Neural cell (in vitro differentiated cells): ENCODE measurements around the gene C1R. TPM values are rescaled to one million over a fixed set of nuclear protein-coding genes. Genes with fewer than 3 reads are reported as not detected.

ENCODE experiments used
- H2AFZ ChIP-seq: fragments of 200-600, 300-800 bp; sonication (generic), shearing (Covaris generic); 2 replicates; pipeline ENCODE4 v1.6.0; 2014; ENCODE audit warnings: low read depth, mild to moderate bottlenecking, antibody characterized with exemption, low read length, moderate library complexity
- H3F3A ChIP-seq: fragments of 200-600 bp; shearing (Covaris generic); 2 replicates; pipeline ENCODE4 v1.6.1; 2016; ENCODE audit warnings: mild to moderate bottlenecking, moderate library complexity, mixed read lengths, antibody characterized with exemption, low read length; ENCODE audit not compliant: insufficient read depth, poor library complexity, severe bottlenecking
- H3K27ac ChIP-seq: fragments of 200-600, 300-800 bp; sonication (generic), shearing (Covaris generic); 2 replicates; pipeline ENCODE4 v1.5.1; 2014; ENCODE audit warnings: mild to moderate bottlenecking, low read length, moderate library complexity
- H3K27me3 ChIP-seq: fragments of 300-800, 200-600 bp; sonication (generic), shearing (Covaris generic); 2 replicates; pipeline ENCODE4 v1.6.0; 2014; ENCODE audit warnings: mild to moderate bottlenecking, low read depth, low read length, moderate library complexity; ENCODE audit not compliant: insufficient read depth
- H3K36me3 ChIP-seq: fragments of 300-800, 200-600 bp; sonication (generic), shearing (Covaris generic); 2 replicates; pipeline ENCODE4 v1.5.1; 2014; ENCODE audit warnings: mild to moderate bottlenecking, antibody characterized with exemption, low read length, moderate library complexity; ENCODE audit not compliant: insufficient read depth
- H3K4me2 ChIP-seq: fragments of 300-800, 200-600 bp; sonication (generic), shearing (Covaris generic); 2 replicates; pipeline ENCODE4 v1.6.0; 2014; ENCODE audit warnings: mild to moderate bottlenecking, low read length
- H3K4me3 ChIP-seq: fragments of 300-800, 200-600 bp; sonication (generic), shearing (Covaris generic); 2 replicates; pipeline ENCODE4 v1.5.1; 2014; ENCODE audit warnings: mild to moderate bottlenecking, low read length, moderate library complexity
- H3K79me2 ChIP-seq: fragments of 200-600 bp; shearing (Covaris generic); replicated peaks from 2 replicates; pipeline ENCODE4 v1.6.0; 2014; ENCODE audit warnings: mild to moderate bottlenecking, low read length, moderate library complexity; ENCODE audit not compliant: insufficient read depth
- H3K9ac ChIP-seq: fragments of 300-800, 200-600 bp; sonication (generic), shearing (Covaris generic); 2 replicates; pipeline ENCODE4 v1.6.1; 2016; ENCODE audit warnings: mild to moderate bottlenecking, low read length, mixed read lengths
- H3K9me2 ChIP-seq: fragments of 200-600 bp; shearing (Covaris generic); 2 replicates; pipeline ENCODE4 v1.6.1; 2016; ENCODE audit warnings: mild to moderate bottlenecking, low read length, mixed read lengths; ENCODE audit not compliant: insufficient read depth
- H3K9me3 ChIP-seq: fragments of 200-600, 300-800 bp; sonication (generic), shearing (Covaris generic); 2 replicates; pipeline ENCODE4 v1.6.1; 2016; ENCODE audit warnings: mild to moderate bottlenecking, mixed run types, low read length, moderate library complexity, mixed read lengths
- H4K20me1 ChIP-seq: fragments of 200-600 bp; shearing (Covaris generic); 2 replicates; pipeline ENCODE4 v1.6.1; 2016; ENCODE audit warnings: mild to moderate bottlenecking, mixed run types; ENCODE audit not compliant: insufficient read depth
- EP300 ChIP-seq: fragments of 450-650 bp; conservative IDR thresholded peaks from 2 replicates; pipeline ENCODE4 v1.6.1; 2014; ENCODE audit warnings: antibody characterized with exemption, mild to moderate bottlenecking, moderate library complexity; ENCODE audit not compliant: poor library complexity, severe bottlenecking
- EZH2 ChIP-seq: fragments of 200-600, 300-800 bp; shearing (Covaris generic), sonication (generic); IDR thresholded peaks from 2 replicates; pipeline ENCODE4 v1.6.1; 2014; ENCODE audit warnings: antibody characterized with exemption, low read length, borderline replicate concordance, mild to moderate bottlenecking; ENCODE audit not compliant: insufficient read depth, poor library complexity, severe bottlenecking
- MXI1 ChIP-seq: fragments of 450-650 bp; conservative IDR thresholded peaks from 2 replicates; pipeline ENCODE4 v1.6.1; 2014; ENCODE audit warnings: antibody characterized with exemption, mild to moderate bottlenecking; ENCODE audit not compliant: poor library complexity, severe bottlenecking
- POLR2AphosphoS5 ChIP-seq: IDR thresholded peaks from 2 replicates; pipeline ENCODE4 v1.6.1; 2012
- RAD21 ChIP-seq: fragments of 450-650 bp; conservative IDR thresholded peaks from 2 replicates; pipeline ENCODE4 v1.6.1; 2014; ENCODE audit warnings: antibody characterized with exemption, mild to moderate bottlenecking, moderate library complexity
- SMC3 ChIP-seq: fragments of 450-650 bp; conservative IDR thresholded peaks from 2 replicates; pipeline ENCODE4 v1.6.1; 2014; ENCODE audit warnings: antibody characterized with exemption, mild to moderate bottlenecking, moderate library complexity; ENCODE audit not compliant: poor library complexity
- TAF1 ChIP-seq: IDR thresholded peaks from 2 replicates; pipeline ENCODE4 v1.6.1; 2012; ENCODE audit warnings: low read depth
- polyA plus RNA-seq: library from polyadenylated mRNA; depleted of rRNA; stranded (reverse); fragments of >200 nt; gene quantifications from 2 replicates; pipeline ENCODE4 v1.2.3, GENCODE V29; 2014
- TF ChIP-seq, protein P1 (sequence below): fragments of 450-650 bp; IDR thresholded peaks from 2 replicates; pipeline ENCODE4 v1.5.1; 2014; ENCODE audit warnings: antibody characterized with exemption, mild to moderate bottlenecking, moderate library complexity; ENCODE audit not compliant: poor library complexity, severe bottlenecking
- TF ChIP-seq, protein P2 (sequence below): IDR thresholded peaks from 2 replicates; pipeline ENCODE4 v1.6.1; 2012; ENCODE audit warnings: borderline replicate concordance

C1R gene
- polyA plus RNA-seq, 1 donor from 2014 or later, result 1.7 TPM

DNA sequence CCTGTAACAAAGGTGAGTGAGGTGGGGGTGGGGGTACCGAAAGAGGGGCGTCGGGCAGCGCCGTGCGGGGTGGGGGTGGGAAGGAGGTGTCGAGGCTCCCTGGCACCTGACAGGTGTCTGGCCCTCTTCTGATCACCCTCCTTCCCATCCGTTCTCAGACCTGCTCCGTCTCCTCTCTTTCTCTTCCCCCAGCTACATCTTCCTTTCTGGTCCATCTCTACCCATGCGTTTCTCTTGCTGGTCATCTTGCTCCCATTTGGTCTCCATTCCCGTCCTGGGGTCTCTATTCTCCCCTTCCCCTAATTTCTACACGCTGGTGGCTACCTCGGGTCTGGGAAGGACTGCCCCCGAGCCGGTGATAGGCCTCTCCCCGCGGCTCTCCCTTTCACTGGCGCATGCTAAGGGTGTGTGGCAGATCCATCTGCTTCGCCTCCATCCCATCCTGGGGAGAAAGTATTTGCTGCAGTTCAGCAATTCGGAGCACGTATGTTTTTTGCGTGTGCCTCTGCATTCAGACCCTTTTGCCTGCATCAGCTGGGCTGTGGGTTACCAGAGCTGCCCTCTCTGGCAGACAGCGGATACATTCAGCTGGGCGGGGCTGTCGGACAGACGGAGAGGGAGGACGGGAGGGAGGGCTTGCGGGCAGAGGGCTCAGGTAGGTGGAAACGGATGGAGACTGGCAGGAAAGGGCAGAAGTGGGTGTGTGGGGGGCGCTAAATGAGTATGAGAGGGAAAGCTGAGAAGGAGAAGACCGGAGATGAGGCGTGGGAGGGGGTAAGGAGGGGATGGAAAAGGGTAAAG lies 38.7 kb upstream of the C1R start:
- no peaks in the 10 kb centered on the region for H3K36me3 ChIP-seq
- H3K9ac ChIP-seq, result peak overlapping the region; percentile 97
- peak overlapping the region; percentile 95 for H3K4me2 ChIP-seq
- peaks cover 14% of the 10 kb centered on the region for H3K79me2 ChIP-seq
- peak overlapping the region; percentile 95 for H2AFZ ChIP-seq
- no peaks in the 10 kb centered on the region for H3K9me3 ChIP-seq
- no peaks in the 10 kb centered on the region for H3K9me2 ChIP-seq
- no peaks in the 10 kb centered on the region for H3F3A ChIP-seq
- peak overlapping the region; percentile 85 for H3K4me3 ChIP-seq
- H4K20me1 ChIP-seq, result no peaks in the 10 kb centered on the region
- peaks cover 5% of the 10 kb centered on the region for H3K27me3 ChIP-seq
- H3K27ac ChIP-seq, result peak overlapping the region; percentile 89
- TF ChIP-seq TAF1, result no peak
- TF ChIP-seq SMC3, result no peak
- peak; percentile 54 for TF ChIP-seq POLR2AphosphoS5
- TF ChIP-seq MXI1, result peak; percentile 73
- TF ChIP-seq, protein P1, sequence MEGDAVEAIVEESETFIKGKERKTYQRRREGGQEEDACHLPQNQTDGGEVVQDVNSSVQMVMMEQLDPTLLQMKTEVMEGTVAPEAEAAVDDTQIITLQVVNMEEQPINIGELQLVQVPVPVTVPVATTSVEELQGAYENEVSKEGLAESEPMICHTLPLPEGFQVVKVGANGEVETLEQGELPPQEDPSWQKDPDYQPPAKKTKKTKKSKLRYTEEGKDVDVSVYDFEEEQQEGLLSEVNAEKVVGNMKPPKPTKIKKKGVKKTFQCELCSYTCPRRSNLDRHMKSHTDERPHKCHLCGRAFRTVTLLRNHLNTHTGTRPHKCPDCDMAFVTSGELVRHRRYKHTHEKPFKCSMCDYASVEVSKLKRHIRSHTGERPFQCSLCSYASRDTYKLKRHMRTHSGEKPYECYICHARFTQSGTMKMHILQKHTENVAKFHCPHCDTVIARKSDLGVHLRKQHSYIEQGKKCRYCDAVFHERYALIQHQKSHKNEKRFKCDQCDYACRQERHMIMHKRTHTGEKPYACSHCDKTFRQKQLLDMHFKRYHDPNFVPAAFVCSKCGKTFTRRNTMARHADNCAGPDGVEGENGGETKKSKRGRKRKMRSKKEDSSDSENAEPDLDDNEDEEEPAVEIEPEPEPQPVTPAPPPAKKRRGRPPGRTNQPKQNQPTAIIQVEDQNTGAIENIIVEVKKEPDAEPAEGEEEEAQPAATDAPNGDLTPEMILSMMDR, result no peak
- TF ChIP-seq, protein P2, sequence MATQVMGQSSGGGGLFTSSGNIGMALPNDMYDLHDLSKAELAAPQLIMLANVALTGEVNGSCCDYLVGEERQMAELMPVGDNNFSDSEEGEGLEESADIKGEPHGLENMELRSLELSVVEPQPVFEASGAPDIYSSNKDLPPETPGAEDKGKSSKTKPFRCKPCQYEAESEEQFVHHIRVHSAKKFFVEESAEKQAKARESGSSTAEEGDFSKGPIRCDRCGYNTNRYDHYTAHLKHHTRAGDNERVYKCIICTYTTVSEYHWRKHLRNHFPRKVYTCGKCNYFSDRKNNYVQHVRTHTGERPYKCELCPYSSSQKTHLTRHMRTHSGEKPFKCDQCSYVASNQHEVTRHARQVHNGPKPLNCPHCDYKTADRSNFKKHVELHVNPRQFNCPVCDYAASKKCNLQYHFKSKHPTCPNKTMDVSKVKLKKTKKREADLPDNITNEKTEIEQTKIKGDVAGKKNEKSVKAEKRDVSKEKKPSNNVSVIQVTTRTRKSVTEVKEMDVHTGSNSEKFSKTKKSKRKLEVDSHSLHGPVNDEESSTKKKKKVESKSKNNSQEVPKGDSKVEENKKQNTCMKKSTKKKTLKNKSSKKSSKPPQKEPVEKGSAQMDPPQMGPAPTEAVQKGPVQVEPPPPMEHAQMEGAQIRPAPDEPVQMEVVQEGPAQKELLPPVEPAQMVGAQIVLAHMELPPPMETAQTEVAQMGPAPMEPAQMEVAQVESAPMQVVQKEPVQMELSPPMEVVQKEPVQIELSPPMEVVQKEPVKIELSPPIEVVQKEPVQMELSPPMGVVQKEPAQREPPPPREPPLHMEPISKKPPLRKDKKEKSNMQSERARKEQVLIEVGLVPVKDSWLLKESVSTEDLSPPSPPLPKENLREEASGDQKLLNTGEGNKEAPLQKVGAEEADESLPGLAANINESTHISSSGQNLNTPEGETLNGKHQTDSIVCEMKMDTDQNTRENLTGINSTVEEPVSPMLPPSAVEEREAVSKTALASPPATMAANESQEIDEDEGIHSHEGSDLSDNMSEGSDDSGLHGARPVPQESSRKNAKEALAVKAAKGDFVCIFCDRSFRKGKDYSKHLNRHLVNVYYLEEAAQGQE, result no peak
- no peak for TF ChIP-seq EP300
- no peak for TF ChIP-seq RAD21
- TF ChIP-seq EZH2, result no peak

DNA sequence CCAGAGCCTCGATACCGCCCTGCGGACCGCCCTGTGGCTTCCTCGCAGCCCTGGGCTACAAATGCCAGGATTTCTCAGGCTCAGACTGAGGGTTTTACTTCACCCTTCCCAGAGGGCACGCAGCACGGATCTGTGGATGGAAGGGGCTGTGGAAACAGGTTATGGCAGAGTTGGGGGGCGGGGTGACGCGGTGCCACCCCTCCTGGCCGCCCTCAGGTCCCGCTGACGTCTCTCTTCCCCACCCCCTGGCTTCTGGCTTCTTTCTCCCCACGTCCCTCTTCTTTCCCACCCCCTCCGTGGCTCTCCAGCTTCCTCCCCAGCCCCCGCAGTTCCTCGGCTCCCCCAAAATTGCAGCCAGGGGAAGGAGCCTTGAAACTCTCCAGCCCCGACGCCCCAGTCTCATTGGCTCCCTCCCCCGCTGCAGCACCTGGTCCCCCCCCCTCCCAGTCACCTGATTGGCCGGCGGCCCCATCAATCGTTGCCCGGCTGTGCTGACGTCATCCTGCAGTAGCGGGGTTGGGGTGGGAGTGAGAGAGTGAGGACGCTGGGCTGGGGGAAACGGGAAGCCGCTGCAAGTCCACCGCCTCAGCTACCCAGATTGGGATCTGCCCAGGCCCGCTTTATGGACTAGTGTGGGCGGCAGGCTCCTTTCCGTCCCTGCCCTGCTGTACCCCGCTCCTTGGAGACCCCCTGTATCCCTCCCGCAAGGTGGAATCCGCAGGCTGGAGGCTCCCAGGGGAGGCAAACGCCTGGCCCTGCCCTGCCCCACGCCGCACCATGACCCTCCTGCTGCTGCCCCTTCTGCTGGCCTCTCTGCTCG lies 37.8 kb upstream of the C1R start, which contains the start of gene CLSTN3:
TSS of gene CLSTN3 (plus strand) at position 500 of the 820 bp plus-strand sequence. CDS start at position 778, 278 bp downstream.
- Histone ChIP-seq H3K27me3 (peaks cover 5% of the 10 kb centered on the region), H3F3A (no peaks in the 10 kb centered on the region), H3K9me2 (no peaks in the 10 kb centered on the region), H3K79me2 (peaks cover 14% of the 10 kb centered on the region), H3K4me2 (peak within 1 kb of the TSS; percentile 95), H3K27ac (peak within 1 kb of the TSS; percentile 89), H3K4me3 (peak within 1 kb of the TSS; percentile 85), H3K9ac (peak within 1 kb of the TSS; percentile 97), H3K9me3 (no peaks in the 10 kb centered on the region), H4K20me1 (no peaks in the 10 kb centered on the region), H3K36me3 (no peaks in the 10 kb centered on the region), H2AFZ (peak within 1 kb of the TSS; percentile 95)
- TF ChIP-seq RAD21 (peak; percentile 3), MXI1 (peak; percentile 14), SMC3 (peak; percentile 24), POLR2AphosphoS5 (peak; percentile 81), EP300 (no peak), TAF1 (peak; percentile 85), EZH2 (no peak)
- TF ChIP-seq, protein P2, result peak; percentile 58
- TF ChIP-seq, protein P1, result no peak
